Hematopoietic multipotent progenitor cell treated with erythropoietin and hydrocortisone succinate and interleukin-3 and kit ligand, for 4 days (in vitro differentiated cells): ENCODE data around the gene POSTN.

ENCODE experiments used
- DNase-seq: peaks from one replicate; pipeline ENCODE4 v3.0.0-alpha.2; 2015

Gene POSTN

GRCh38 chr13:37598597-37598996 is at the start of gene POSTN:
POSTN (minus strand) TSS chr13:37598768; CDS start chr13:37598726, 42 bp downstream.
- no peak for DNase-seq

GRCh38 chr13:37647031-37647650 is 48.6 kb upstream of the POSTN start:
- DNase-seq, result no peak

GRCh38 chr13:37646531-37646930 is 48.0 kb upstream of the POSTN start:
- DNase-seq, result no peak

- DNase-seq, result no peak
These were observed 46.7 kb upstream of the POSTN start for GRCh38 chr13:37645181-37645740.

GRCh38 chr13:37641391-37641790 is 42.8 kb upstream of the POSTN start:
- no peak for DNase-seq

GRCh38 chr13:37640499-37640898 is 41.9 kb upstream of the POSTN start:
- DNase-seq, result peak; percentile 14

GRCh38 chr13:37636701-37637100 is 38.1 kb upstream of the POSTN start:
- DNase-seq, result peak; percentile 1

- DNase-seq, result no peak
These were observed 33.7 kb upstream of the POSTN start for GRCh38 chr13:37632294-37632693.

- DNase-seq, result no peak
These were observed 28.9 kb upstream of the POSTN start for GRCh38 chr13:37627428-37627827.

- no peak for DNase-seq
These were observed 23.3 kb upstream of the POSTN start for GRCh38 chr13:37621811-37622361.

GRCh38 chr13:37618554-37618953 is 20.0 kb upstream of the POSTN start:
- no peak for DNase-seq

- no peak for DNase-seq
These were observed 18.6 kb upstream of the POSTN start for GRCh38 chr13:37617173-37617572.

GRCh38 chr13:37616131-37616530 is 17.6 kb upstream of the POSTN start:
- DNase-seq, result no peak

GRCh38 chr13:37615276-37615675 is 16.7 kb upstream of the POSTN start:
- DNase-seq, result no peak

GRCh38 chr13:37613638-37614037 is 15.1 kb upstream of the POSTN start:
- no peak for DNase-seq

GRCh38 chr13:37613236-37613635 is 14.7 kb upstream of the POSTN start:
- no peak for DNase-seq

- peak; percentile 4 for DNase-seq
These were observed 10.3 kb upstream of the POSTN start for GRCh38 chr13:37608750-37609339.

- DNase-seq, result peak; percentile 41
These were observed 4.3 kb upstream of the POSTN start for GRCh38 chr13:37602733-37603381.

- DNase-seq, result no peak
These were observed 3.3 kb upstream of the POSTN start for GRCh38 chr13:37601648-37602440.

- no peak for DNase-seq
These were observed 951 bp upstream of the POSTN start for GRCh38 chr13:37599519-37599918.

GRCh38 chr13:37597477-37598025 is 1.0 kb downstream of the POSTN start:
- DNase-seq, result no peak

GRCh38 chr13:37596805-37597204 is 1.8 kb downstream of the POSTN start:
- DNase-seq, result no peak

GRCh38 chr13:37595162-37595561 is 3.4 kb downstream of the POSTN start:
- DNase-seq, result no peak
